ENCODE measurements around the gene PCK2.

PCK2 gene

GRCh38 chr14:24067133-24068082 is 26.7 kb upstream of the PCK2 start:
- in situ Hi-C loops (cut with MboI; ENCODE audit: low pct_unique_long_range_greater_than_20kb, low sequenced_read_pairs, unreplicated experiment): no loop called here
- DNase-seq (ENCODE audit: low spot score): no peak

DNA sequence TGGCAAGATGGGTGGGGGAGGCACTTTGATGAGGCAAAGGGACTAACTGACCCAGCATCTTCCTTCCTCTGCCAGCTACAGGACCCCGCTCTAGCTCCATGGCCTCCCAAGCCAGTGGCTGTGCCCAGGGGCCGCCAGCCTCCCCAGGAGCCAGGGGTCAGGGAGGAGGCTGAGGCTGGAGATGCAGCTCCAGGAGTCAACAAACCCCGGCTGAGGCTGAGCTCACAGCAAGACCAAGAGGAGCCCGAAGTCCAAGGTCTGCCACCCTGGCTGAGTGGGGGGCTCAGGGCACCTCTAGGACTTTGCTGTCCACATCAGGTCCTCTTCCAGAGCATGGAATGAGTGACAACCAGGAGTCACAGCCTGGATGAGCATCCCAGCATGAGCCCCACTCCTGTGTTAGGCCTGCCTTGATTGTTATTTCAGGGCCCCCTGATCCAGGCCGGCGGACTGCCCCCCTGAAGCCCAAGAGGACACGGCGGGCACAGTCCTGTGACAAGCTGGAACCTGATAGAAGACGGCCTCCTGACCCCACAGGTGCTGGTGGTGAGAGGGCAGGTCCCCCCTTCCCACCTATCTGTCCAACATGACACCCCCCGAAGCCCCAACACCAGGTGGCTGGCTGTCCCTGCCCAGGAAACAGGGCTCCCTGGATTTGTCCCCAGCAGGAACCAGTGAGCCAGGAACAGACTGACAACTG is 25.2 kb upstream of the PCK2 start:
- TF ChIP-seq, protein P1, sequence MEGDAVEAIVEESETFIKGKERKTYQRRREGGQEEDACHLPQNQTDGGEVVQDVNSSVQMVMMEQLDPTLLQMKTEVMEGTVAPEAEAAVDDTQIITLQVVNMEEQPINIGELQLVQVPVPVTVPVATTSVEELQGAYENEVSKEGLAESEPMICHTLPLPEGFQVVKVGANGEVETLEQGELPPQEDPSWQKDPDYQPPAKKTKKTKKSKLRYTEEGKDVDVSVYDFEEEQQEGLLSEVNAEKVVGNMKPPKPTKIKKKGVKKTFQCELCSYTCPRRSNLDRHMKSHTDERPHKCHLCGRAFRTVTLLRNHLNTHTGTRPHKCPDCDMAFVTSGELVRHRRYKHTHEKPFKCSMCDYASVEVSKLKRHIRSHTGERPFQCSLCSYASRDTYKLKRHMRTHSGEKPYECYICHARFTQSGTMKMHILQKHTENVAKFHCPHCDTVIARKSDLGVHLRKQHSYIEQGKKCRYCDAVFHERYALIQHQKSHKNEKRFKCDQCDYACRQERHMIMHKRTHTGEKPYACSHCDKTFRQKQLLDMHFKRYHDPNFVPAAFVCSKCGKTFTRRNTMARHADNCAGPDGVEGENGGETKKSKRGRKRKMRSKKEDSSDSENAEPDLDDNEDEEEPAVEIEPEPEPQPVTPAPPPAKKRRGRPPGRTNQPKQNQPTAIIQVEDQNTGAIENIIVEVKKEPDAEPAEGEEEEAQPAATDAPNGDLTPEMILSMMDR (IDR thresholded peaks at IDR 0.05; ENCODE audit: extremely low read depth, insufficient read depth, missing control alignments): no peak
- DNase-seq (ENCODE audit: low spot score): no peak
- in situ Hi-C loops (cut with MboI; ENCODE audit: low pct_unique_long_range_greater_than_20kb, low sequenced_read_pairs, unreplicated experiment): no loop called here

More at GRCh38 chr14:24067133-24068082, 26.7 kb upstream of the PCK2 start:
- TF ChIP-seq, protein P1 (IDR thresholded peaks at IDR 0.05; ENCODE audit: extremely low read depth, insufficient read depth, missing control alignments): no peak

GRCh38 chr14:24069411-24069735 is 24.7 kb upstream of the PCK2 start:
- TF ChIP-seq, protein P1 (IDR thresholded peaks at IDR 0.05; ENCODE audit: extremely low read depth, insufficient read depth, missing control alignments): no peak
- in situ Hi-C loops (cut with MboI; ENCODE audit: low pct_unique_long_range_greater_than_20kb, low sequenced_read_pairs, unreplicated experiment): no loop called here
- no peak for DNase-seq (ENCODE audit: low spot score)

DNA sequence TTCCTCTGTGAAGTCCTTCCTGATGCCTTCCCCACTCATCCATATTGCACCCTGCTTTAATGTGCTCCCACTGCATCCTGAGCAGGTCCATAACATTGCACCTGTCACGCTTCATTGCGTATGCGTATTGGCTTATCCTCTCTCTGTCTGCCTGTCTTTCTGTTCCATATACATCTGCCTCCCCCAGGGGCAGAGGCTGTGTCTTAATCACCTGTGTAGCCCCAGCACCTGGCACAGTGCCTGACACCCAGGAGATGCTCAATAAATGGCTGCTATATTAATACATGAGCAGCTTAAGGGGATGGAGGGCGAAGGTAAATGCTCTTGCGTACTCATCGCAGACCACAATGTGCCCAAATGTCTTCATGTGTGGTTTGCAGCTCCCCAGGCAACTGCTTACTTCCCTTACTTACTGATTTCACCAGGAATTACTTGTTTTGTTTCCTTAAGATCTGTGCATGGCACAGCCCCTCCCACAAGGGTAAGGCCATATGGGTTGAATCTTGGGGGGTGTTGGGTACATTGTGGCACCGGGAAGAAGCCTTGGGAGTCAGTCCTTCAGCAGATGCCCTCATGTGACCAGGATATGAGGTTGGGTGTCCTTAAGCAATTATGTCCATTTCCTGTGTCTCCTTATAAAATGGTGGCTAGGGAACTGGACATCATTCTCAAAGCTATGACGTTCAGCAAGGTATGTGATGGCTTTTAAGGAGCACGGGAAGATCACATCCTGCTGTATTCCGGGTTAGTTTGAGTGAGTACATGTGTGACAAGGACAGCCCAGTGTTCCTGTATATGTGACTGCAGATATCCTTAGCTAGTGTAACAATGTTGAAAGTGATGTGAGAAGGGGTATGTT is 23.6 kb upstream of the PCK2 start:
- in situ Hi-C loops (cut with MboI; ENCODE audit: low pct_unique_long_range_greater_than_20kb, low sequenced_read_pairs, unreplicated experiment): no loop called here
- TF ChIP-seq, protein P1 (IDR thresholded peaks at IDR 0.05; ENCODE audit: extremely low read depth, insufficient read depth, missing control alignments): no peak
- DNase-seq (ENCODE audit: low spot score): no peak

DNA sequence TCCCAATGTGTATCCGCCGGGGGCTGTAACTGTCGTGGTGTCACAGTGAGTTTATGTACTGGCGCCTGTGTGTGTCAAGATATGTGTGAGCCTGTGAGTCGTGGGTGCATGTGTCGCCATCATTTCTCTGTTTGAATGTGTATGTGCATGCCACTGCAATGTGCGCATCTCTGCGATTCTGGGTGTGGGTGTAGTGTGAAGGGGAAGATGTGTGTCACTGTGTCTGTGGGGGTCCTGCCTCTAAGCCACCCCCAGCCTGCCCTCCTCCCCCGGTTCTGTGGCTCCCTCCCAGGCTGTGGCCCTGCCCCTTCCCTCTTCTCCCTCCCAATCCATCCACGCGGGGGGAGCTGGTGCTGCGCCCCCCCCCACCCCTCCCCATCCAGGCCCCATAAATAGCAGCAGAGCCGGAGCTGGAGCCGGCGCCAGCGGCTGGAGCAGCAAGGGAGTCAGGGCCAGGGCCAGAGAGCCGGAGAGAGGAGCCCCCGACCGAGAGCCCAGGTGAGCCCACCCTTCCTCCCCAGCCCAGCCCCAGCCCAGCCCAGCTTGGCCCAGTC is 22.9 kb upstream of the PCK2 start, which contains the start of gene CPNE6:
Gene CPNE6, plus strand, starts transcription at position 419 of the 554 bp plus-strand sequence. CDS start 1,375 bp downstream, outside the sequence.
- in situ Hi-C loops (cut with MboI; ENCODE audit: low pct_unique_long_range_greater_than_20kb, low sequenced_read_pairs, unreplicated experiment): no loop called here
- DNase-seq (ENCODE audit: low spot score): no peak
- TF ChIP-seq, protein P1 (IDR thresholded peaks at IDR 0.05; ENCODE audit: extremely low read depth, insufficient read depth, missing control alignments): no peak
